GM12878 (cell line): ENCODE measurements around the gene SLC17A2.

Experiments
- CREB1 ChIP-seq: IDR thresholded peaks from 2 replicates; pipeline ENCODE4 v1.6.1; 2012; ENCODE audit warnings: low read depth, mild to moderate bottlenecking, inconsistent platforms
- EP300 ChIP-seq, 2 experiments: fragments of 150-350 bp in 1 of 2; IDR thresholded peaks; 2 replicates each; pipeline ENCODE4 v1.6.1; 2011 to 2012; ENCODE audit warnings: low read depth in 2 of 2, low read length in 2 of 2, borderline replicate concordance in 1 of 2, improper control_type of control experiment in 1 of 2, inconsistent platforms in 1 of 2; ENCODE audit not compliant: control insufficient read depth in 1 of 2
- ETV6 ChIP-seq, 2 experiments: fragments of 450-650 bp in 1 of 2; IDR thresholded peaks in 1 of 2; conservative IDR thresholded peaks in 1 of 2; 2 replicates each; pipeline ENCODE4 v1.6.1; 2014; ENCODE audit warnings: antibody characterized with exemption in 1 of 2, borderline replicate concordance in 1 of 2, low read depth in 1 of 2, mild to moderate bottlenecking in 1 of 2, moderate library complexity in 1 of 2
- FOXK2 ChIP-seq: fragments of 450-650 bp; IDR thresholded peaks from 2 replicates; pipeline ENCODE4 v1.6.1; 2017; ENCODE audit warnings: mild to moderate bottlenecking, moderate library complexity
- HCFC1 ChIP-seq: fragments of 150-350 bp; IDR thresholded peaks from 2 replicates; pipeline ENCODE4 v1.6.1; 2014; ENCODE audit warnings: low read length
- KDM1A ChIP-seq: fragments of 200-600 bp; sonication (generic); IDR thresholded peaks from 2 replicates; pipeline ENCODE4 v1.6.1; 2016; ENCODE audit warnings: borderline replicate concordance
- MXI1 ChIP-seq: fragments of 150-350 bp; IDR thresholded peaks from 2 replicates; pipeline ENCODE4 v1.6.1; 2011; ENCODE audit warnings: low read depth, mild to moderate bottlenecking, inconsistent platforms, low read length, improper control_type of control experiment
- NR2C2 ChIP-seq: IDR thresholded peaks from 2 replicates; pipeline ENCODE4 v1.6.1; 2011; ENCODE audit warnings: borderline replicate concordance, low read depth; ENCODE audit not compliant: control insufficient read depth, insufficient read length
- SMAD1 ChIP-seq: fragments of 450-650 bp; IDR thresholded peaks from 2 replicates; pipeline ENCODE4 v1.6.1; 2018; ENCODE audit warnings: mild to moderate bottlenecking, low read depth; ENCODE audit not compliant: partially characterized antibody
- STAT1 ChIP-seq: fragments of 450-650 bp; conservative IDR thresholded peaks from 2 replicates; pipeline ENCODE4 v1.6.1; 2014; ENCODE audit warnings: antibody characterized with exemption, mild to moderate bottlenecking
- SUZ12 ChIP-seq: fragments of 200-600 bp; sonication (generic); IDR thresholded peaks from one replicate; pipeline ENCODE4 v1.6.1; 2018; ENCODE audit warnings: antibody characterized with exemption, mild to moderate bottlenecking; ENCODE audit not compliant: unreplicated experiment
- ZNF217 ChIP-seq: fragments of 450-650 bp; IDR thresholded peaks from 2 replicates; pipeline ENCODE4 v1.6.1; 2017; ENCODE audit warnings: antibody characterized with exemption, mild to moderate bottlenecking
- TF ChIP-seq, protein P1 (sequence below), 3 experiments: IDR thresholded peaks in 2 of 3; conservative IDR thresholded peaks in 1 of 3; 2 replicates each; pipeline ENCODE4 v1.5.1; 2011; ENCODE audit warnings: low read depth in 3 of 3, low read length in 3 of 3, mild to moderate bottlenecking in 3 of 3, control low read depth in 2 of 3, moderate library complexity in 2 of 3, inconsistent platforms in 1 of 3, mixed read lengths in 1 of 3; ENCODE audit not compliant: control insufficient read depth in 2 of 3, insufficient read depth in 1 of 3; ENCODE audit errors: extremely low read depth in 1 of 3
- TF ChIP-seq, protein P2 (sequence below): fragments of 150-350 bp; IDR thresholded peaks from 2 replicates; pipeline ENCODE4 v1.6.1; 2016; ENCODE audit warnings: low read depth, low read length

DNA sequence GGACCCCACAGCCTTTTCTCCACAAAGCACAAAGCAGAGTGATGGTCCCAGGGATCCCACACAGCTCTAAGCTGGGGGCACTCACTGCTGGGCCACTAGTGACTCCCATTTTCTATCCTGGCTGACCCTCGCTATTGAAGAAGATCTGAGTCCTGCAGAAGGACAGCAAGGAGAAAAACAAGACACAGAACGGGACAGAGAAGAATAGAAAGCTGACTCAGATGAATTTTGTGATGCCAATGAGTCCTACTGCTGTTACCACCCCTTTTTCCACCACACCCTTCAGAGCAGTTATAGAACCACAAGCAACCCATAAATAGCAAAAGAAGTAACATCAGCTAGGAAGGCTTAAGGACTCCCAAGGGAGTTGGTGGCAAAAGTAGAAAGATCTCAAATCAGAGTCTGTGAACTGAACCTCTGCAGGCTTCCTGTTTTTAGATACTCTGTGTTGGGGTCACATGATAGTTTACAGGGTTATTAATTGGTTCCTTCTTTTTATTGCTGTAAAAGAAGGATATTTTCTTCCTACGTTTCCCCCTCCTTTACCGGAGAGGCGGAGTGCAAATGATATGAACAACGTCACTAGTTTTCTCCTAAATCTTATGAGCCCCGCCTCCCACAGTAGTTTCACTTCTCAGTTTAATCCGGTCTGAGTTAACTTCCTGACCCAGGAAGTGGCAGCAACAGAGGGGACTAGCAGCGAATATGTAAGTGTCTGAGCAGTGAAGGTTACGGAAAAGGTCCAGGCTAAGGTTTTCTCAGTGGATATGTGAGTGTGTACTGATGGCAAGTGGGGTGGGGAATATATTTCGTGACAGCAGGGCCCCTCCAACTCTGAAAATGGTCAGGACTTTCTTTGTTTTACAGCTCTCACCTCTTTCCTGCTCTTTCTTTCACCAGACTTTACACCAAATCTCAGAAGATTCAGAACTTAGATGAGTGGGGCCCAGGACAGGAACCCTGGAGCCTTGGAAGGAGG lies 31.9 kb upstream of the SLC17A2 start, which contains the start of gene TRIM38:
- TF ChIP-seq SUZ12: no peak
- TF ChIP-seq SMAD1: peak; percentile 25
- TF ChIP-seq, protein P1, sequence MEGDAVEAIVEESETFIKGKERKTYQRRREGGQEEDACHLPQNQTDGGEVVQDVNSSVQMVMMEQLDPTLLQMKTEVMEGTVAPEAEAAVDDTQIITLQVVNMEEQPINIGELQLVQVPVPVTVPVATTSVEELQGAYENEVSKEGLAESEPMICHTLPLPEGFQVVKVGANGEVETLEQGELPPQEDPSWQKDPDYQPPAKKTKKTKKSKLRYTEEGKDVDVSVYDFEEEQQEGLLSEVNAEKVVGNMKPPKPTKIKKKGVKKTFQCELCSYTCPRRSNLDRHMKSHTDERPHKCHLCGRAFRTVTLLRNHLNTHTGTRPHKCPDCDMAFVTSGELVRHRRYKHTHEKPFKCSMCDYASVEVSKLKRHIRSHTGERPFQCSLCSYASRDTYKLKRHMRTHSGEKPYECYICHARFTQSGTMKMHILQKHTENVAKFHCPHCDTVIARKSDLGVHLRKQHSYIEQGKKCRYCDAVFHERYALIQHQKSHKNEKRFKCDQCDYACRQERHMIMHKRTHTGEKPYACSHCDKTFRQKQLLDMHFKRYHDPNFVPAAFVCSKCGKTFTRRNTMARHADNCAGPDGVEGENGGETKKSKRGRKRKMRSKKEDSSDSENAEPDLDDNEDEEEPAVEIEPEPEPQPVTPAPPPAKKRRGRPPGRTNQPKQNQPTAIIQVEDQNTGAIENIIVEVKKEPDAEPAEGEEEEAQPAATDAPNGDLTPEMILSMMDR (IDR thresholded peaks at IDR 0.05 in 2 of 3, conservative IDR thresholded peaks at IDR 0.05 in 1 of 3; ENCODE audit: control insufficient read depth in 2 of 3, extremely low read depth in 1 of 3, insufficient read depth in 1 of 3, low read depth in 3 of 3, low read length in 3 of 3): no peak
- TF ChIP-seq STAT1: no peak
- no peak; the same call in 1 of the 2 replicates for TF ChIP-seq MXI1
- peak; percentile 46 to 64; a peak in 1 of 4 replicates for TF ChIP-seq EP300 (IDR thresholded peaks at IDR 0.05; ENCODE audit: borderline replicate concordance in 1 of 2, control insufficient read depth in 1 of 2, low read depth in 2 of 2, low read length in 2 of 2)
- TF ChIP-seq NR2C2: no peak
- TF ChIP-seq HCFC1: no peak
- peak in 1 of 2 experiments; percentile 79; a peak in 1 of 4 replicates for TF ChIP-seq ETV6 (conservative IDR thresholded peaks at IDR 0.05 in 1 of 2, IDR thresholded peaks at IDR 0.05 in 1 of 2; ENCODE audit: borderline replicate concordance in 1 of 2, low read depth in 1 of 2)
- TF ChIP-seq FOXK2: no peak; the same call in 1 of the 2 replicates
- TF ChIP-seq CREB1: peak; percentile 66
- no peak for TF ChIP-seq KDM1A
- 0 out of 2 replicates have a peak, but pooled peaks have one; percentile 12 for TF ChIP-seq ZNF217
- TF ChIP-seq, protein P2, sequence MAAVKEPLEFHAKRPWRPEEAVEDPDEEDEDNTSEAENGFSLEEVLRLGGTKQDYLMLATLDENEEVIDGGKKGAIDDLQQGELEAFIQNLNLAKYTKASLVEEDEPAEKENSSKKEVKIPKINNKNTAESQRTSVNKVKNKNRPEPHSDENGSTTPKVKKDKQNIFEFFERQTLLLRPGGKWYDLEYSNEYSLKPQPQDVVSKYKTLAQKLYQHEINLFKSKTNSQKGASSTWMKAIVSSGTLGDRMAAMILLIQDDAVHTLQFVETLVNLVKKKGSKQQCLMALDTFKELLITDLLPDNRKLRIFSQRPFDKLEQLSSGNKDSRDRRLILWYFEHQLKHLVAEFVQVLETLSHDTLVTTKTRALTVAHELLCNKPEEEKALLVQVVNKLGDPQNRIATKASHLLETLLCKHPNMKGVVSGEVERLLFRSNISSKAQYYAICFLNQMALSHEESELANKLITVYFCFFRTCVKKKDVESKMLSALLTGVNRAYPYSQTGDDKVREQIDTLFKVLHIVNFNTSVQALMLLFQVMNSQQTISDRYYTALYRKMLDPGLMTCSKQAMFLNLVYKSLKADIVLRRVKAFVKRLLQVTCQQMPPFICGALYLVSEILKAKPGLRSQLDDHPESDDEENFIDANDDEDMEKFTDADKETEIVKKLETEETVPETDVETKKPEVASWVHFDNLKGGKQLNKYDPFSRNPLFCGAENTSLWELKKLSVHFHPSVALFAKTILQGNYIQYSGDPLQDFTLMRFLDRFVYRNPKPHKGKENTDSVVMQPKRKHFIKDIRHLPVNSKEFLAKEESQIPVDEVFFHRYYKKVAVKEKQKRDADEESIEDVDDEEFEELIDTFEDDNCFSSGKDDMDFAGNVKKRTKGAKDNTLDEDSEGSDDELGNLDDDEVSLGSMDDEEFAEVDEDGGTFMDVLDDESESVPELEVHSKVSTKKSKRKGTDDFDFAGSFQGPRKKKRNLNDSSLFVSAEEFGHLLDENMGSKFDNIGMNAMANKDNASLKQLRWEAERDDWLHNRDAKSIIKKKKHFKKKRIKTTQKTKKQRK: no peak
